ENCODE data around the gene MRPS27.
A peak's percentile ranks its signal among the peaks of the same experiment; 100 is the strongest.
"Not testable (repeated sequence)": the region's sequence is repeated elsewhere in the genome, so short reads cannot be mapped to it uniquely, and the experiment has no call there.

MRPS27 gene

GRCh38 chr5:72197393-72197792 lies 122.6 kb downstream of the MRPS27 start:
- no peak for DNase-seq

- DNase-seq = no peak
These were observed 124.5 kb downstream of the MRPS27 start for GRCh38 chr5:72195581-72195980.

- DNase-seq = peak; percentile 5 to 37
These were observed 125.2 kb downstream of the MRPS27 start for GRCh38 chr5:72194846-72195245.

GRCh38 chr5:72191404-72191803 lies 128.6 kb downstream of the MRPS27 start:
- DNase-seq = no peak

GRCh38 chr5:72189146-72189545 lies 130.9 kb downstream of the MRPS27 start:
- DNase-seq = no peak

GRCh38 chr5:72188166-72188565 lies 131.9 kb downstream of the MRPS27 start:
- DNase-seq = no peak

- DNase-seq = no peak
These were observed 132.5 kb downstream of the MRPS27 start for GRCh38 chr5:72187388-72188075.

- DNase-seq = no peak
These were observed 134.3 kb downstream of the MRPS27 start for GRCh38 chr5:72185496-72186329.

GRCh38 chr5:72184408-72184807 lies 135.6 kb downstream of the MRPS27 start:
- DNase-seq = no peak

GRCh38 chr5:72183101-72183520 lies 136.9 kb downstream of the MRPS27 start:
- no peak for DNase-seq

GRCh38 chr5:72182686-72183085 lies 137.4 kb downstream of the MRPS27 start:
- no peak for DNase-seq

- no peak for DNase-seq
These were observed 139.1 kb downstream of the MRPS27 start for GRCh38 chr5:72180925-72181324.

- DNase-seq = no peak
These were observed 140.1 kb downstream of the MRPS27 start for GRCh38 chr5:72179816-72180440.

- no peak for DNase-seq
These were observed 140.8 kb downstream of the MRPS27 start for GRCh38 chr5:72179028-72179815.

GRCh38 chr5:72177538-72177937 lies 142.5 kb downstream of the MRPS27 start:
- no peak for DNase-seq

GRCh38 chr5:72172786-72173185 lies 147.3 kb downstream of the MRPS27 start:
- no peak for DNase-seq

- DNase-seq = peak in 1 of 2 donors; percentile 4
These were observed 148.4 kb downstream of the MRPS27 start for GRCh38 chr5:72171667-72172066.

- DNase-seq = not testable (repeated sequence)
These were observed 148.9 kb downstream of the MRPS27 start for GRCh38 chr5:72171181-72171580.

- DNase-seq = no peak
These were observed 149.9 kb downstream of the MRPS27 start for GRCh38 chr5:72170101-72170500.
